Thymus (tissue), 11 donors: ENCODE data around the gene KDM4B. TPM values are rescaled to one million over a fixed set of nuclear protein-coding genes. Genes with fewer than 3 reads are reported as not detected.

Experiments used
- DNase-seq, 9 donors: peaks; one replicate each; pipeline ENCODE4 v3.0.0-alpha.2; 2013; ENCODE audit warnings: low spot score in 9 of 9, low read depth in 6 of 9, missing footprints in 1 of 9
- H3K27ac ChIP-seq, 2 donors: one replicate each; pipeline ENCODE4 v1.5.1; 2013; ENCODE audit warnings: control low read depth in 1 of 2, low read depth in 1 of 2, low read length in 1 of 2, mild to moderate bottlenecking in 1 of 2, moderate library complexity in 1 of 2
- H3K27me3 ChIP-seq, 2 donors: one replicate each; pipeline ENCODE4 v1.5.1; 2013; ENCODE audit warnings: low read length in 1 of 2; ENCODE audit not compliant: control insufficient read depth in 2 of 2, insufficient read depth in 1 of 2
- H3K36me3 ChIP-seq, 2 donors: one replicate each; pipeline ENCODE4 v1.5.1; 2013; ENCODE audit warnings: low read length in 1 of 2, mild to moderate bottlenecking in 1 of 2, moderate library complexity in 1 of 2; ENCODE audit not compliant: control insufficient read depth in 2 of 2, insufficient read depth in 2 of 2
- H3K4me1 ChIP-seq, 2 donors: one replicate each; pipeline ENCODE4 v1.5.1; 2013; ENCODE audit warnings: low read length in 2 of 2; ENCODE audit not compliant: control insufficient read depth in 2 of 2, insufficient read depth in 2 of 2
- H3K4me3 ChIP-seq, 2 donors: one replicate each; pipeline ENCODE4 v1.5.1; 2013; ENCODE audit warnings: low read length in 2 of 2, control low read depth in 1 of 2, mild to moderate bottlenecking in 1 of 2
- H3K9me3 ChIP-seq, 2 donors: one replicate each; pipeline ENCODE4 v1.5.1; 2013; ENCODE audit warnings: low read length in 1 of 2, mild to moderate bottlenecking in 1 of 2; ENCODE audit not compliant: control insufficient read depth in 2 of 2, insufficient read depth in 1 of 2
- WGBS: extraction: QIAGEN DNeasy Blood & Tissue Kit; methylation state at CpG from one replicate; pipeline ENCODE4 v1.1.7; 2013; 5-methylcytosine and 5-hydroxymethylcytosine counted together
- polyA plus RNA-seq: library from polyadenylated mRNA; stranded (reverse); fragments of 200-250 nt; gene quantifications from one replicate; pipeline ENCODE4 v1.2.3, GENCODE V29; 2013
- total RNA-seq: library from RNA; stranded (reverse); fragments of 120-200 nt; gene quantifications from one replicate; pipeline ENCODE4 v1.2.4, GENCODE V29; 2013
- donor health status: healthy.

Gene KDM4B
- total and polyA plus RNA-seq, 2 donors, result 8.6 to 24.6 TPM

- Histone ChIP-seq H3K36me3 (peaks cover under 1 to 8% of the 10 kb centered on the region in 2 donors), H3K27ac (no peak overlapping the region), H3K9me3 (no peaks in the 10 kb centered on the region), H3K4me3 (no peak overlapping the region), H3K4me1 (peaks cover 4 to 23% of the 10 kb centered on the region in 2 donors), H3K27me3 (no peaks in the 10 kb centered on the region)
- no peak for DNase-seq
- 94% methylated on average over 19 of the region's 19 CpGs for WGBS
Observed at GRCh38 chr19:5070930-5071329, 102.0 kb downstream of the KDM4B start.

GRCh38 chr19:5071579-5071978, 102.7 kb downstream of the KDM4B start:
- DNase-seq, result no peak
- H3K9me3 ChIP-seq, result no peaks in the 10 kb centered on the region
- peaks cover 0 to 6% of the 10 kb centered on the region in 2 donors for H3K36me3 ChIP-seq
- H3K27ac ChIP-seq, result no peak overlapping the region
- WGBS, result 97% methylated on average over 8 of the region's 8 CpGs
- peaks cover 4 to 23% of the 10 kb centered on the region in 2 donors for H3K4me1 ChIP-seq
- H3K4me3 ChIP-seq, result no peak overlapping the region
- no peaks in the 10 kb centered on the region for H3K27me3 ChIP-seq

- WGBS, result 96% methylated on average over 11 of the region's 11 CpGs
- H3K36me3 ChIP-seq, result peaks cover 1 to 4% of the 10 kb centered on the region in 2 donors
- H3K9me3 ChIP-seq, result no peaks in the 10 kb centered on the region
Observed at GRCh38 chr19:5072115-5072514, 103.2 kb downstream of the KDM4B start.

GRCh38 chr19:5073153-5073844, 104.4 kb downstream of the KDM4B start:
- 90% methylated on average over 8 of the region's 8 CpGs for WGBS
- H3K4me1 ChIP-seq, result peaks cover 4 to 32% of the 10 kb centered on the region in 2 donors
- DNase-seq, result no peak
- H3K27me3 ChIP-seq, result no peaks in the 10 kb centered on the region
- peaks cover 11 to 13% of the 10 kb centered on the region in 2 donors for H3K36me3 ChIP-seq
- H3K9me3 ChIP-seq, result no peaks in the 10 kb centered on the region
- H3K27ac ChIP-seq, result no peak overlapping the region
- no peak overlapping the region for H3K4me3 ChIP-seq

More at GRCh38 chr19:5072115-5072514, 103.2 kb downstream of the KDM4B start:
- no peak overlapping the region for H3K4me3 ChIP-seq
- H3K4me1 ChIP-seq, result peaks cover 4 to 23% of the 10 kb centered on the region in 2 donors
- no peak overlapping the region for H3K27ac ChIP-seq
- DNase-seq, result no peak
- no peaks in the 10 kb centered on the region for H3K27me3 ChIP-seq

- DNase-seq, result no peak
- H3K4me3 ChIP-seq, result no peak overlapping the region
- H3K27ac ChIP-seq, result no peak overlapping the region
- H3K4me1 ChIP-seq, result peaks cover 4 to 32% of the 10 kb centered on the region in 2 donors
- 38% methylated on average over 20 of the region's 20 CpGs for WGBS
- peaks cover 22 to 23% of the 10 kb centered on the region in 2 donors for H3K36me3 ChIP-seq
- H3K9me3 ChIP-seq, result no peaks in the 10 kb centered on the region
- no peaks in the 10 kb centered on the region for H3K27me3 ChIP-seq
Observed at GRCh38 chr19:5074407-5074806, 105.5 kb downstream of the KDM4B start.

- H3K9me3 ChIP-seq, result no peaks in the 10 kb centered on the region
- 85% methylated on average over 27 of the region's 27 CpGs for WGBS
- DNase-seq, result peak in 1 of 9 donors; percentile 9
- peaks cover 27 to 28% of the 10 kb centered on the region in 2 donors for H3K36me3 ChIP-seq
- H3K4me3 ChIP-seq, result no peak overlapping the region
- no peaks in the 10 kb centered on the region for H3K27me3 ChIP-seq
- H3K4me1 ChIP-seq, result peaks cover 4 to 32% of the 10 kb centered on the region in 2 donors
- no peak overlapping the region for H3K27ac ChIP-seq
Observed at GRCh38 chr19:5074830-5075394, 106.0 kb downstream of the KDM4B start.

- H3K36me3 ChIP-seq, result peaks cover 33% of the 10 kb centered on the region in 2 donors
- H3K27ac ChIP-seq, result no peak overlapping the region
- H3K4me1 ChIP-seq, result peaks cover 4 to 32% of the 10 kb centered on the region in 2 donors
- WGBS, result 28% methylated on average over 13 of the region's 13 CpGs
- H3K4me3 ChIP-seq, result no peak overlapping the region
- peak in 2 of 9 donors; percentile 20 to 30 for DNase-seq
- no peaks in the 10 kb centered on the region for H3K9me3 ChIP-seq
- no peaks in the 10 kb centered on the region for H3K27me3 ChIP-seq
Observed at GRCh38 chr19:5075597-5075996, 106.7 kb downstream of the KDM4B start.

- WGBS, result 94% methylated on average over 36 of the region's 44 CpGs
Observed at GRCh38 chr19:5076440-5077208, 107.7 kb downstream of the KDM4B start.

GRCh38 chr19:5077209-5077515, 108.2 kb downstream of the KDM4B start:
- no peak overlapping the region for H3K4me3 ChIP-seq
- DNase-seq, result no peak
- no peaks in the 10 kb centered on the region for H3K9me3 ChIP-seq
- H3K27me3 ChIP-seq, result no peaks in the 10 kb centered on the region
- WGBS, result 97% methylated on average over 19 of the region's 19 CpGs
- no peak overlapping the region for H3K27ac ChIP-seq
- H3K4me1 ChIP-seq, result peaks cover 4 to 36% of the 10 kb centered on the region in 2 donors
- peaks cover 43 to 48% of the 10 kb centered on the region in 2 donors for H3K36me3 ChIP-seq

More at GRCh38 chr19:5076440-5077208, 107.7 kb downstream of the KDM4B start:
- Histone ChIP-seq H3K9me3 (no peaks in the 10 kb centered on the region), H3K36me3 (peaks cover 38 to 43% of the 10 kb centered on the region in 2 donors), H3K4me3 (no peak overlapping the region), H3K27me3 (no peaks in the 10 kb centered on the region), H3K4me1 (peaks cover 4 to 36% of the 10 kb centered on the region in 2 donors), H3K27ac (no peak overlapping the region)
- DNase-seq, result no peak
